GM18498 (cell line): ENCODE results near the gene CCNY.

Source experiments
- ATAC-seq: cut with Tn5 transposase; IDR thresholded peaks from one replicate; pipeline ENCODE4 v1.9.1; 2021; ENCODE audit warnings: mild to moderate bottlenecking, moderate library complexity; ENCODE audit not compliant: unreplicated experiment

The CCNY gene

GRCh38 chr10:35575640-35576039 lies 239.3 kb downstream of the CCNY start:
- ATAC-seq, result no peak

- no peak for ATAC-seq
These were observed 240.4 kb downstream of the CCNY start for GRCh38 chr10:35576730-35577129.

DNA sequence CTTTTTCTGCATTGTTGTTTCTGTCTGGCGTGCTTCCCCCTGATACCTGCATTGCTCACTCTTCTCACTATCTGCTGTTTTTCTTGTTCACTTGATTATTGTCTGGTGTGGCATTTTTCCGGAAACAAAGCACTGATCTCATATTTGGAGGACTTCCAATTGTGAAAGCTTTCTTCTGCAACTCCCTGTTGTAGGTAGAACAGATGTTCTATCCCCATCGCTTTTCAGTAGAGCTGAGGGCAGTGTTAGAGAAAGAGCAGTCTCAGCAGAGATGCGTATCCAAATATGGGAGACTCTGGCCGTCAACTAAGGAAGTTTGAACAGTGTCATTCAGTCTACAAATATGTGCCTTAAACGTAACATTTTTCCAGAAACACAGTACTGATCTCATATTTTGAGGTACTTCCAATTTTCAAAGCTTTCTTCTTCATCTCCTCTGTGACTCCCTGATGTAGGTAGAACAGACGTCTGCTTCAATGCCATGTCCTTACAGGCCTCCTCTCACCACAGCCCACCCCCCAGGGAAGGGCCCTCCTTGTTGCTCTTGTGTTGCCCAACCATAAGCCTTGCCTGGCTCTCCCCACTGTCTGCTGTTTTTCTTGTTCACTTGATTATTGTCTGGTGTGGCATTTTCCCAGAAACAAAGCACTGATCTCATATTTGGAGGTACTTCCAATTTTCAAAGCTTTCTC lies 241.8 kb downstream of the CCNY start:
- no peak for ATAC-seq

DNA sequence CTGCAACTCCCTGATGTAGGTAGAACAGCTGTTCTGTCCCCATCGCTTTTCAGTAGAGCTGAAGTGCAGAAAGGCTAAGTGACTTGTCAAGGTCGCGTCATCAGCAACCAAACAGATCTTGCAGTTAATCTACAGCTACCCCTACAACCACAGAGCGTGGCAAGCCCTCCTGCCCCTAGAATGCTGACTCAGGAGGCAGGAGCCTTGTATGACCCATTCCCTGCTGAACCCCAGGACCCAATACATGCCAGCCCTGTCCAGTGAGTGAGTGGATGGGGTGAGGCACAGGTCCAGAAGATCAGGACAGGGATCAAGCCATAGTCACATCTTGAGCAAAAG lies 242.3 kb downstream of the CCNY start:
- no peak for ATAC-seq

DNA sequence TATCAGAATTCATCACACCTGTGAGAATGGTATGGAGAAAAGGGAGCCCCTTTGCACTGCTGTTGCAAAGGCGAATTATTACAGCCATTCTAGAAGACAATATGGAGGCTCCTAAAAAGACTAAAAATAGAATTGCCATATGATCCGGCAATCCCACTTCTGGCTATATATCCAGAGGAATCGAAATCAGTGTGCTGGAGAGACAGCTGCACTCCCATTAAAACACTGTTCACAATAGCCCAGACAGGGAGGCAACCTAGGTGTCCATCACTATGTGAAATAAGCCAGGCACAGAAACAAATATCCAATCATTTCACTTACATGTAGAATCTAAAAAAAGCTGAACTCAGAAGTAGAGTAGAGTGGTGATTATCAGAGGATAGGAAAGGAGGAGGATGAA lies 242.8 kb downstream of the CCNY start:
- ATAC-seq, result no peak

DNA sequence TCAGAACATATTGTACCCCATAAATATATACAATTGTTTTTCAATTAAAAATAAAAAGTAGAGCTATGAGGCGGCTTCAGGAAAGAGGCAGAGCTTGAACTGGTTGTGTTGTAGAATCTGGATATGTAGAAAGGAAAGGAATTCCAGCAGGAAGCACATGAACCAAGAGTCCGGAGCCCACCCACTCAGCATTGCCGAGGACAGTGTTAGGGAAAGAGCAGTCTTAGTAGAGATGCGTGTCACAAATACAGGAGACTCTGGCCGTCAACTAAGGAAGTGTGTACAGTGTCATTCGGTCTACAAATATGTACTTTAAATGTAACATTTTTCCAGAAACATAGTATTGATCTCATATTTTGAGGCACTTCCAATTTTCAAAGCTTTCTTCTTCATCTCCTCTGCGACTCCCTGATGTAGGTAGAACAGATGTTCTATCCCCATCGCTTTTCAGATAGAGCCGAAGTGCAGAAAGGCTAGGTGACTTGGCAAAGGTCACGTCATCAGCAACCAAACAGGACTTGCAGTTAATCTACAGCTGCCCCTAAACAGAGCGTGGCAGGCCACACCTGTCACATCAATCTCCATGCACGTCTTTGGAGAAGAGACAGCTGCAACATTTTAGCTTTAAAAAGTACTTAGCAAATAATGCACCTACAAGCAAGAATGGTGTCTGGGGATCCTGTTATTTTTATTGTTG lies 243.6 kb downstream of the CCNY start:
- ATAC-seq, result no peak

DNA sequence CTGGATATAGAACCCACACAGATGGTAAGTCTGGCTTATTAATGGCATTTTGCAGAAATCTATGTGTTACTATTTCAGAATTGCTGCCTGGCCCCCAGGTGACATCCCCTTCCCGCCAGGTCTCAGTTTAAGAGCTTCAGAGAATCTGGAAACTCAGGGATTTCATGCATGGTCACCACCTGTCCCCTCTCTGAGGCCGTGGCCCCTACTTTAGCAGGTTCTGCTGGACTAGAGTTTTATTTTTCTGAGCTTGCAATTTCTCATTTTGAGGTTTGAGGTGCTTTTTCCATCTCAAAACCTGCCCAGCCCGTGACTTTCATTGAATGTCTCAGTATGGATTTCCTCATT lies 244.1 kb downstream of the CCNY start:
- no peak for ATAC-seq

DNA sequence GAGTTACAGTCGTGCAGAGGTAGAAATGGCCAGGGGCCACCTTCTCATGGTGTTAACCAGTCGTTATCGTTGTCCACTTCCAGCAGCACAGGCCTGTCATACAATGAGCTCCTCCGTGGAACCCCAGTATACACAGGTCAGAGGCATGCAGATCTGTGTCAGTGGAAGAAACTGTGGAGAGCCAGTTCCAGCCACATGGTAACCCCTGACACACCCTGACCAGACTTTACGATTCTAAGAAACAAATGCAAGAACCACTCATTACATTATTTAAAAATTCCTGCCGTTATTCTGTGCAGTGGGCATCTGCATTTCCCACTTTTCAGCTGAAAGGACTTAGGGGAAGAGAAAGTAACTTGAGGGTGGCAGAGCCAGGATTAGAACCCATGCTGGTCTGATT lies 245.3 kb downstream of the CCNY start:
- ATAC-seq, result no peak

GRCh38 chr10:35584946-35585345 lies 248.6 kb downstream of the CCNY start:
- no peak for ATAC-seq

- ATAC-seq, result no peak
These were observed 249.0 kb downstream of the CCNY start for GRCh38 chr10:35585356-35585755.

DNA sequence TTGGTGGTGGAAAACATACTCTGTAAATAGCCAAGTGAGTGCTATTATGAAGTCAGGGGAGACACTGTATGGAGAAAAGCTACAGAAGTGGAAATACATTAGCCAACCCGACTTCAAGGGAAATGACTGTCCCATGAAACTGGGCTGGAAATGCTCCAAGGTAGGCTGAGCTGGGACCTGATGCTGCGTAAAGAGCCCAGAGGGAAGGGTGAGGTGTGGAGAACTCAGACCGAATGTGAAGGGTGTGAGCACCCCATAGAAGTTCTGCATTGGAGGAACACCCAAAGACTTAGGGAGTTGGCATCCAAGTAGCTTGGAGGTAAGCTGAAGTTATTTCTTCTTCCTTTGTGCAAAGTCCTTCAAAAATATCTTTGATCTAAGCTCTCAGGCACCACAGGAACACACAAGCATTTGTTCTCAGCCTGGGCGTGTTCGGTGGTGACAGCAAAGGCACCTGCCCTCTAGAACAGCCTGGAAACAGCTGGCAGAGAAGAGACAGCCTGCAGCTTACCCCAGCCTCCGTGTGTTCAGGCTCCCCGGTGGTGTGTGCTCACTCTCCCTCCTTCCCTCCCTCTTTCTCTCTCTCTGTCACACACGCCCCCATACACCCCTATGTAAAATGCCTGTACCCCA lies 249.7 kb downstream of the CCNY start:
- ATAC-seq, result no peak

GRCh38 chr10:35588836-35589235 lies 252.5 kb downstream of the CCNY start:
- ATAC-seq, result no peak

DNA sequence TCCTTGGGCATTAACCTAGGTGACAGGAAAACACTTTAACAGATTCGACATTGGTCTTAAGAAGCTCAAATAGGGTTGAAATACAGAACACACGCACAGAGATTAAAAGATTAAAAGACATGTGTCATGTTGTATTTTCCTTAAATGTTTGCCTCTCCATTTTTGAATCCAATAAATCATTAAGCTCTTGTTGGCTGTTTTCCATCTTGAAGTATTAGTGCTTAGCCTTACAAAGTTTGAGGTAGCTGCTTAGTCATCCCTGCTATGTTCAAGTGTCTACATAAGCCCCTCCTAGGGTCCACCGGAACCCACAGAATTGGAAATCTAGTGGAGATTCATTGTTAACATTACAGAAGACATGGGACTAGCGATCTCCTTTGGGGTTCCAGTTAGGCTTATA lies 256.1 kb downstream of the CCNY start:
- ATAC-seq, result no peak

- no peak for ATAC-seq
These were observed 258.1 kb downstream of the CCNY start for GRCh38 chr10:35594115-35595079.

- no peak for ATAC-seq
These were observed 258.8 kb downstream of the CCNY start for GRCh38 chr10:35595106-35595505.

GRCh38 chr10:35598379-35598778 lies 262.1 kb downstream of the CCNY start:
- ATAC-seq, result no peak

DNA sequence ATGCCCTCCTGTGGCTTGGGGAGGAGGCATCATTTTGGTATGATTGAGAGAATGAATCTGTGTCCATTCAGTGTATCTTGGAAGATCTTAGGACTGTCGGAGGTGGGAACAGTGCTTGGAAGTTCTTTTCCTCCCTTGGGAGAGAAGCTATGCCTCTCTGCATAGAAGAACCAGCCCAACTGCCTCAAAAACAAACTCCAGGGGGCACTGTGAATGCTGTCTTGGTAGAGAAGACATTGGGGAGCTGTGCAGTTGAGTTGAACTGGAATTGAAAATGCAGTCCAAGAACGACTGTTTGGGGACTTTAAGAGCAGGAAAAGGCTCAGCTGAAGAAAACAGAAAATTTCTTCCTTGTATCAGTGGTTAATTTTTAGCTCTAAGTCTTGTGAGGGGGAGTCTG lies 263.9 kb downstream of the CCNY start:
- ATAC-seq, result no peak

DNA sequence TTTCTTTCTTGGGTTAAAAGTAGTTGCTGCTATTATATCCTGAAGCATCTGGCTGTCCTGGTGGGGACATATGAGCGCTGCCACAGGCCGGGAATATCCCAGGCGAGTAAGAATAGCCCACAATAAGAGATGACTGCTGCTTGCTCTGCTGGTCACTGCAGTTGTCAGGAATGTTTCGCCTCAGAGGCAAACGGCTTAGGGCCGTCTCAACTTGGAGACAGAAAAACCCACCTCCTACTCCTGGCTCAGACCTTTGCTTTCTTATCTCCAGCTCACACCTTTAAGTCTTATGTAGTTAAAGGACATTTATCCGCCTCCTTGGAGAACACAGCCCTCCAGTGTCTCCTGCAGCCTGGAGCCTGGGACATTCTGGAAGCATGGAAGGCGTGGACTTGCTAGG lies 268.9 kb downstream of the CCNY start, which contains the start of gene GJD4:
TSS of gene GJD4 (plus strand) at position 151 of the 400 bp plus-strand sequence. CDS start at position 378, 227 bp downstream.
- ATAC-seq, result no peak

DNA sequence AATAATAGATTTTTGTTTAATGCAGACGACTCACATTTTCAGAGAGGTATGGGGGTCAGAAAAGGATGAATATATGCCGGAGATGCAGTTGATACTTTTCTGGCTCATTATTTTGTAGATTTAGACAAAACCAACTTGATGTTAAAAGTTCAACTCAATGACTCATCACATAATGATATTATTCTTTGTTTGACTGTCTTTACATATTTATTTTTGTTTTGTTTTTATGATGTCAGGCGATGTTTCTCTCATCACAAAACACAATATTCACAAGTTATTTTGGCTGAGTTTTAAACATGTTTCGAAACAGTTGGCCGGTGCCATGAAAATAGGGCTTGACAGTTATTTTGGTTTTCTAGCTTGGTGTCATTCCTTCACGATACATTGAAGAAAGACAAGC lies 270.1 kb downstream of the CCNY start:
- ATAC-seq, result no peak

DNA sequence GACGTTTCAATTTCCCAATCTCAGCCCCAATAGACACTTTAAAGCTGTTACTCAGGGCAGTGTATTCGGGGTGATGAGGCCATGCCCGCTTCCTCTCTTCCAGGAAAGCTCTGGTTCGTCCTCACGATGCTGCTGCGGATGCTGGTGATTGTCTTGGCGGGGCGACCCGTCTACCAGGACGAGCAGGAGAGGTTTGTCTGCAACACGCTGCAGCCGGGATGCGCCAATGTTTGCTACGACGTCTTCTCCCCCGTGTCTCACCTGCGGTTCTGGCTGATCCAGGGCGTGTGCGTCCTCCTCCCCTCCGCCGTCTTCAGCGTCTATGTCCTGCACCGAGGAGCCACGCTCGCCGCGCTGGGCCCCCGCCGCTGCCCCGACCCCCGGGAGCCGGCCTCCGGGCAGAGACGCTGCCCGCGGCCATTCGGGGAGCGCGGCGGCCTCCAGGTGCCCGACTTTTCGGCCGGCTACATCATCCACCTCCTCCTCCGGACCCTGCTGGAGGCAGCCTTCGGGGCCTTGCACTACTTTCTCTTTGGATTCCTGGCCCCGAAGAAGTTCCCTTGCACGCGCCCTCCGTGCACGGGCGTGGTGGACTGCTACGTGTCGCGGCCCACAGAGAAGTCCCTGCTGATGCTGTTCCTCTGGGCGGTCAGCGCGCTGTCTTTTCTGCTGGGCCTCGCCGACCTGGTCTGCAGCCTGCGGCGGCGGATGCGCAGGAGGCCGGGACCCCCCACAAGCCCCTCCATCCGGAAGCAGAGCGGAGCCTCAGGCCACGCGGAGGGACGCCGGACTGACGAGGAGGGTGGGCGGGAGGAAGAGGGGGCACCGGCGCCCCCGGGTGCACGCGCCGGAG lies 271.4 kb downstream of the CCNY start:
- ATAC-seq, result no peak
